GM12864 (cell line): ENCODE measurements around the gene NID1.
"Not testable (repeated sequence)": the region's sequence is repeated elsewhere in the genome, so short reads cannot be mapped to it uniquely, and the experiment has no call there.

ENCODE experiments used
- DNase-seq: peaks from one replicate; pipeline ENCODE4 v3.0.0-alpha.2; 2011; ENCODE audit warnings: low read depth
- H3K4me3 ChIP-seq: 2 replicates; pipeline ENCODE4 v1.5.1; 2011; ENCODE audit warnings: mild to moderate bottlenecking, low read depth, low read length, control low read depth
- CTCF ChIP-seq: IDR thresholded peaks from 2 replicates; pipeline ENCODE4 v1.5.1; 2011; ENCODE audit warnings: low read depth, mild to moderate bottlenecking, moderate library complexity, low read length, control low read depth, inconsistent platforms; ENCODE audit errors: missing control alignments

NID1 gene

GRCh38 chr1:235968831-235969230 is 96.1 kb downstream of the NID1 start:
- no peak for DNase-seq
- TF ChIP-seq CTCF: no peak
- no peak overlapping the region for H3K4me3 ChIP-seq

GRCh38 chr1:235966134-235966533 is 98.8 kb downstream of the NID1 start:
- not testable (repeated sequence) for H3K4me3 ChIP-seq, DNase-seq

- DNase-seq: no peak
- TF ChIP-seq CTCF: no peak
- H3K4me3 ChIP-seq: no peak overlapping the region
These were observed 104.1 kb downstream of the NID1 start for GRCh38 chr1:235960809-235961208.

- no peak overlapping the region for H3K4me3 ChIP-seq
- no peak for DNase-seq
- TF ChIP-seq CTCF: no peak
These were observed 106.9 kb downstream of the NID1 start for GRCh38 chr1:235958021-235958420.

GRCh38 chr1:235955777-235956176 is 109.1 kb downstream of the NID1 start:
- no peak for TF ChIP-seq CTCF
- no peak overlapping the region for H3K4me3 ChIP-seq
- DNase-seq: no peak

- peak; percentile 87 for DNase-seq
- TF ChIP-seq CTCF: peak; percentile 35
- no peak overlapping the region; the same call in 1 of the 2 replicates for H3K4me3 ChIP-seq
These were observed 110.3 kb downstream of the NID1 start for GRCh38 chr1:235954306-235955283.

- no peak for TF ChIP-seq CTCF
- H3K4me3 ChIP-seq: no peak overlapping the region
- DNase-seq: no peak
These were observed 111.1 kb downstream of the NID1 start for GRCh38 chr1:235953801-235954200.
